HG02981 (cell line): Measurements from ENCODE around the gene CPSF4.
"Not testable (repeated sequence)": the region's sequence is repeated elsewhere in the genome, so short reads cannot be mapped to it uniquely, and the experiment has no call there.

Experiments
- ATAC-seq: cut with Tn5 transposase; IDR thresholded peaks from one replicate; pipeline ENCODE4 v1.9.1; 2021; ENCODE audit warnings: mild to moderate bottlenecking, moderate library complexity; ENCODE audit not compliant: unreplicated experiment

CPSF4 gene

DNA sequence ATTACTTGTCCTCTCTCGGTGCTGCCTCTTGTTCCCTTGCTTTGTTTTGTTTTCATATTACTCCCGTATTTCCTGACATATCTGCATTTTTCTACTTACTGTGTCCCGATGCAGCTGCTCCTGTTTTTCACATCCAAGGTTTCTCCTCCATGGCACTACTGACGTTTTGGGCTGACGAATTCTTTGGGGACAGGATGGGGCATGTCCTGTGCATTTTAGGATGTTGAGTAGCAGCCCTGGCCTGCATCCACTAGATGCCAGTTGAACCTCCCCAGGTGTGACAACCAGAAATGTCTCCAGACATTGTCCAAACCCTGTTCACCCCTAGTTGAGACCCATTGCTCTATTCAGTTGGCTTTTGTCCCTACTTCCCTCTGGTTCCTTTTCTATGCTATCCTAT lies 46.4 kb downstream of the CPSF4 start:
- ATAC-seq = no peak

DNA sequence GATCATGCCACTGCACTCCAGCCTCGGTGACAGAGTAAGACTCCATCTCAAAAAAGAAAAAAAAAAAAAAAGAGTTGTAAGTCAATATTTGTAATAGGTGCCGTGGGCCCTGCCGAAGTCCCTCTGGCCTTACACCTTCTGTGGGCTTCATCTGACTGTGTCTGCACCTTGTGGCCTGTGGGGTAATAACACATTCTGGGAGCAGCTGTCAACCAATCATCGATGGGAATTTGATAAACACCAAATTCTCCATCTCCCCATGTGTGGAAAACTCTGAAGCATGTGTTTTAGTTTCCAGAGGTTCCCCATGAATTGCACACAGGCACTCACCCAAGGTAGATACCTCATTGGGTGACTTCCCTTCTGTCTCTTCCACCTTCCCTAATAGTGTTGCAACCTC lies 50.5 kb downstream of the CPSF4 start:
- ATAC-seq = no peak

DNA sequence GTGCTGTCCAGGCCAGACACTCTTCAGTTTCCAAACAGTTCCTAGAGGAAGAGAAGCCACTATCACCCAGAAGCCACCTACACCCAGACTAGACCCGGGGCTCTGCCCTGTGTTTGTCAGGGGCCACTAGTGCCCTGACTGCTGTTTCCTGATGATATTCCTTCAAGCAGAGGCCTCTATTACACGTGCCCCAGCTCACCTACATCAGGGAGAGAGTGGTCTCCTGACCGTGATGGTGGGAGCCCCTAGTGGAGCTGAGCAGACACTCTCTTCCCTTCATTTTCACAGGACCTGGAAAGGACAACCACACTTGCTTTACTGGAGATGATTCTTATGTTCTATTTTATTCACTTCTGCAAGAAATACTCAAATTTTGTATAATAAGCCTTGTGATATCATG lies 52.1 kb downstream of the CPSF4 start:
- no peak for ATAC-seq

DNA sequence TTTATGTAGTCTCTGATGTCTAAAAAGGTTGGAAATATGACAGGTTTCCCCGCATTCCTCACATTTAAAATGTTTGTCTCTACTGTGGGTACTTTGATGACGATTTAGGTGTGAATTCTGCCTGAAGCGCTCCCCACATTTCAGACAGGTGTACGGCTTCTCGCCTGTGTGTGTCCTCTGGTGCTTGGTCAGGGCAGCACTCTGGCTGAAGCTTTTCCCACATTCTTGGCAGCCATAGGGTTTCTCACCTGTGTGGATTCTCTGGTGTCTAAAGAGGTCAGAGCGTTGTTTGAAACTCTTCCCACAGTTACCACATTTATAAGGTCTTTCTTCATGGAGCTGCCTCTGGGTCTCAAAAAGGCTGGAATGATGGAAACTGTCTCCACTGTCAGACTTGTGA lies 55.1 kb downstream of the CPSF4 start:
- ATAC-seq = no peak

DNA sequence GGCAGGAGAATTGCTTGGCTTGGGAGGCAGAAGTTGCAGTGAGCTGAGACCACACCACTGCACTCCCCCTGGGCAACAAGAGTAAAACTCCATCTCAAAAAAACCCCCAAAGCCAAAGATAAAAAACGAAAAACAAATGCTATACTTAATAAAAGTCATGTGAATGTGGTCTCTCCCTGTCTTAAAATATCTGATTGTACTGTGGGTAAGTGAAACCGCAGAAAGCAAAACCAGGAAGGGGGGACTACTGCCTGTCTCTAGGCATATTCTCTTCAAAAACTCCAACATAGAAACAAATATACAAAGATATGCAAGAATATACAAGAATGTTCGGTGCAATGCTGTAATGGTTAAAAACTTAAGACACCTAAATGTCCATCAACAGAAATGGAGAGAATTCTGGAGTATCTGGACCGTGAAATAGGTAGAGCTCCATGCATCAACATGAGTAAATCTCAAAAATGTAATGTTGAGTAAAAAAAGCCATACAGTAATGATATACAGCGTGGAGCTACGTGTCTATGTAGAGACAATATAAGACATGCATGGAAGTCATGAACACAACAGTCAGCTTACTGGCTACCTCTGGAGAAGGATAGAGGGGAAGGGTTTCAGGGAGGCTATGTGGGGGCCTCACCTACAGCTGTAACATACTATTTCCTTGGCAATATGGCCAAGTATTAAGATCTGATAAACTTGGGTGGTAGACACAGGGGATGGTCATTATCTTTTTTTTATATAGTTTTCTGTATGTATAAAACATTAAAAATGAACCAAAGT lies 59.2 kb downstream of the CPSF4 start:
- ATAC-seq = no peak

DNA sequence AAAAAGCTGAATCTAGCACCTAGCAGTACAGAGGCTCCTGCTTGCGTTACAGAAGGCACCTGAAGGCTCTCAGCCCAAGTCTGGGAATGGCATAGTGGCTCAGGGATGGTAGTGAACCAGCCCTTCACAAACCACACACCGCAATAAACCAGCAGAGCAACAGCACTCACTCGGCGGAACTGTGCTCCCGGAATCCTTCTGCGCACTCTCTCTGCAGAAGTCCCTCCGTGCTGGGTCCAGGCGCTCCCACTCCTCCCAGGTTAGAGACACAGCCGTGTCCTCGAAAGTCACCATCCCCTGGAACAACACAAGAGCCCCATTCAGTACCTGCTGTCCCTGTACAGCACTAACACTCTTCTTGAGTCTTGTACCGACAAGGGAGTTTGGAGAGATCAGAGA lies 59.8 kb downstream of the CPSF4 start:
- no peak for ATAC-seq

DNA sequence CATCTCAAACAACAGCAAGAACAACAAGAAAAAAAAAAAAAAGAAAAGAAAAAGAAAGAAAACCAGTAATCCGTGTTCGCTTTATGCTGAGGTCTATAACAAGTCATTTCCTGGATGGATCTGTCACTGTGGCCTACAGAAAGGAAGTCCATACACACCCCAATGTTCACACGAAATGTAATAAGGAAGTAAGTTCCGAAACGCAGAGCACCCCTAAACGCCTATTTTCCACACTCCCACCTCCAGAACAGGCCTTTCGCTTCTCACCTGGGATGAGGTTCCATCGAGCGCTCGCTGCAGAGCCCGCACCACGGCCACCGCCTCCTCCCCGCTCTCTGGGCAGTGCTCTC lies 60.6 kb downstream of the CPSF4 start:
- ATAC-seq = peak; percentile 3

DNA sequence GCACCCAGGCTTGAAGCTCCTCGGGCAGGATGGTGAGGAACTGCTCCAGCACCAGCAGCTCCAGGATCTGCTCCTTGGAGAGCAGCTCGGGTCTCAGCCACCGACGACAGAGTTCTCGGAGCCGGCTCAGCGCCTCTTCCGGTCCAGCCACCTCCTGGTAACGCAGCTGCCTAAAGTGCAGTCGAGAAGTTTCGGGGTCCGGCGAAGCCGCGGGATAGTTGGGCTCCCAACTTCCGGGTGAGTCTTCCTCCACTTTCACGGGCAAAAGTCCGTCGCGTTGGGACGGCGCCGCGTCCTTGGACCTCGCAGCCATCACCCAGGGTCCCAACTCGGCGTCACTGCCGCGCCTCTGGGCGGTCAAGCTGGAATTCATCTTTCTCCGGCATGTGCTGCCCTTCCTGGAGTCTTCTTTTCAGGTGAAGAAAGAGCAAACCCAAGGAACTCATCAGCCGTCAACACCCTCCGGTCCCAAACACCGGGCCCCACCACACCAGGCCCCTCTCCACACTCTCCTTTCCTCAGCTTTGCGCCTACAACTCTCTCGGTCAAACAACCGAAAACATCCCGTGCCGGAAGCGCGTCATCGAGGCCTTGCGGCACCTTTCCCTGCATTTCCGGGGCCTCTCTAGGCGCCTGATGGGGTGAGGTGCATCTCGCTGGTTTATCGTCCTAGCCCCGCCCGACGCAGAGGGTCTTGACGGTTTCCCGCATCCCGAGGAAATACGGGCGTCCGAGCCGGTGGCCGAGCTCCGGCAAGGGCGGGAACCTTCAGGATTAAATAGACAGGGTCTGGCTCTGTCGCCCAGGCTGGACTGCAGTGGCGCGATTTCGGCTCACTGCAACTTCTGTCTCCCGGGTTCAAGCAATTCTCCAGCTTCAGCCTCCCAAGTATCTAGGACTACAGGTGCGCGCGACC lies 61.2 kb downstream of the CPSF4 start, which contains the start of gene ZNF394:
Gene ZNF394, minus strand, starts transcription at position 561 of the 916 bp plus-strand sequence. Its CDS starts 188 bp downstream, at position 373.
- ATAC-seq = peak; percentile 44

DNA sequence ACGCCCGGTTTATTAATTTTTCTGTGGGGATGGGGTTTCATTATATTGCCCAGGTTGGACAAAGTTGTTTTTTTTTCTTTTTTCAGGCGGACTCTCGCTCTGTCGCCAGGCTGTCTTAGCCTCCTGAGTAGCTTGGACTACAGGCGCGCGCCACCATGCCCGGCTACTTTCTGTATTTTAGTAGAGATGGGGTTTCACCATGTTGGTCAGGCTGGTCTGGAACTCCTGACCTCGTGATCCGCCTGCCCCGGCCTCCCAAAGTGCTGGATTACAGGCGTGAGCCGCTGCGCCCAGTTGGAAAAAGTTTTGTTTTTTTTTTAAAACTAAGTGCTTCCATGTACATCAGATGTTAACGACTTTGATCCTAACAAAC lies 61.9 kb downstream of the CPSF4 start:
- no peak for ATAC-seq

DNA sequence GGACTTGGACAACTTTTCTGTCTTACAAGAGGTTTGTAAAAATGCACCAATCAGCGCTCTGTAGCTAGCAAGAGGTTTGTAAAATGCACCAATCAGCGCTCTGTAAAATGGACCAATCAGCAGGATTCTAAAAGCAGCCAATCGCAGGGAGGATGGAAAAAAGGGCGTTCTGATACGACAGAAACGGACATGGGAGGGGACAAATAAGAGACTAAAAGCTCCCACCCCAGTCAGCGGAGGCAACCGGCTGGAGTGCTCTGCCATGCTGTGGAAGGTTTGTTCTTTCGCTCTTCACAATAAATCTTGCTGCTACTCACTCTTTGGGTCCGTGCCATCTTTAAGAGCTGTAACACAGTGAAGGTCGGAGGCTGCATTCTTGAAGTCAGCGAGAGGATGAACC lies 62.5 kb downstream of the CPSF4 start:
- not testable (repeated sequence) for ATAC-seq

DNA sequence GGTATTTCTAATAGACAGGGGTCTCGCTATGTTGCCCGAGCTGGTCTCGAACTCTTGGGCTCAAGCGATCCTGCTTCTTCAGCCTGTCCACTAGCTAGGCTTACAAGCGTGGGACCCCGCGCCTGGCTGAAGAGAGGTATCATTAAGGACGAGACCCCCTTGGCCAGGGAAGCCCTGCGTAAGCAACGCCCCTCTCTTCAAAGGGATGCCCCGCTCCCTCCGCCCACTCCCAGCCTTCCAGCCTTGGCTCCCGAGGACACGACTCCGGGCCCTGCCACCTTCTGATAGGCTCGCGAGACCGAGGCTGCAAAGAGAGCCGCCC lies 65.5 kb downstream of the CPSF4 start:
- ATAC-seq = no peak

DNA sequence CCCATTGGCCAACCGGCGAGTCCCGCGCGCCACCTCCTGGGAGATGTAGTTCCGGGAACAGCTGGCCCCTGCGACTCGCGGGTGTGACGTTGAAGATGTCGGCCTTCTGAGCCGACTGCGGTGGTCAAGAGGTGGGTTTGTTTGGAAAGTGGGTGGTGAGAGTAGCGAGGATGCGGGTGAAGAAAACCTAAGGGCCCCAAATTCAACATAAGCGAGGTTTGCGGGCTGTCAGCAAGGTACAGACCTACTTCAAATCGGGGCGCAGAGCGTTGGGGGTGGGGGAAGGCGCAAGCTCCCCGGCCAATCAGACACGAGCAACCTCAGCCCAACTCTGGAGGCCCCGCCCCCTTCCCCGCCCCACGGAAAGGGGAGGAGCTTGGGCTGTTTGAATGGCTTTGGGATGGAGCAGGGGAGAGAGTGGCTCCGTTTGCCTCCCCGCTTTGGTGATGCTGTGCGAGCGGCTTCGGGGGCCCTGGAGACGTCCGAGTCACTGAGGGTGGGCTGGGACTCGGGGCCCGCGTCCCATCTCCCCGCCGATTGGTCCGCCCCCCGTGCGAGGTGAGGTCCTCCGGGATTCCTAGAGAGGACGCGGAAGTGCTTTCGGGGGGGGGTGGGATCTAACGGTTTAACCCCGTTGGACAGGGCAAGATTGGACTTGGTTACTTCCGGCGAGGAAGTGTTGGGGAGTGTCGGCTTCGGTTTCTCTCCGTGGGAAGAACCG lies 66.0 kb downstream of the CPSF4 start, which contains the start of gene ZKSCAN5:
Gene ZKSCAN5, plus strand, starts transcription at position 60 of the 721 bp plus-strand sequence. CDS start 1,383 bp downstream, outside the sequence.
- peak; percentile 75 for ATAC-seq

DNA sequence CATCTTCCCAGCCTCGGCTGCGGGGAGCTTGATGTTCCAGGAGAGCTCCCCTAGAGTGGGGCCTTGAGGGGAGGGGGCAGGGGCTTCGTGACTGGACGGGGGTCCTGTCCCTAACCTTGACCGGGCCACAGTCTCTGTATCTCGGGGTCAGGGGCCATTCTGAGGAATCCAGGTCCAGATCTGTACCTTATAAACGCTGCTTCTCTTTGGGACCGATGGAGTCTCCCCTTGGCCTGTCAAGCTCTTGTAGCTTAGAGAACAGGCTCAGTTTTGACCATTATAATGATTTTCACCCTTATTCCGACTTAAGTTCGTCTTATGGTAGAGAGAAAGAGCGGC lies 66.5 kb downstream of the CPSF4 start:
- no peak for ATAC-seq
